Left renal pelvis (tissue), 4 donors: ENCODE data around the gene HPCAL1. TPM values are rescaled to one million over a fixed set of nuclear protein-coding genes. Genes with fewer than 3 reads are reported as not detected.
"Not testable (repeated sequence)": the region's sequence is repeated elsewhere in the genome, so short reads cannot be mapped to it uniquely, and the experiment has no call there.

ENCODE experiments used
- DNase-seq, 4 donors: peaks; one replicate each; pipeline ENCODE4 v3.0.0-alpha.2; 2013; ENCODE audit warnings: low read depth in 4 of 4, low spot score in 3 of 4
- polyA plus RNA-seq, 4 donors: library from polyadenylated mRNA; unstranded; fragments of 120-200 nt; gene quantifications; one replicate each; pipeline ENCODE4 v1.2.1, GENCODE V29; 2013; ENCODE audit not compliant: insufficient read length in 4 of 4

Gene HPCAL1
- polyA plus RNA-seq, 4 donors = 10.9 to 35.4 (median 23.2) TPM

DNA sequence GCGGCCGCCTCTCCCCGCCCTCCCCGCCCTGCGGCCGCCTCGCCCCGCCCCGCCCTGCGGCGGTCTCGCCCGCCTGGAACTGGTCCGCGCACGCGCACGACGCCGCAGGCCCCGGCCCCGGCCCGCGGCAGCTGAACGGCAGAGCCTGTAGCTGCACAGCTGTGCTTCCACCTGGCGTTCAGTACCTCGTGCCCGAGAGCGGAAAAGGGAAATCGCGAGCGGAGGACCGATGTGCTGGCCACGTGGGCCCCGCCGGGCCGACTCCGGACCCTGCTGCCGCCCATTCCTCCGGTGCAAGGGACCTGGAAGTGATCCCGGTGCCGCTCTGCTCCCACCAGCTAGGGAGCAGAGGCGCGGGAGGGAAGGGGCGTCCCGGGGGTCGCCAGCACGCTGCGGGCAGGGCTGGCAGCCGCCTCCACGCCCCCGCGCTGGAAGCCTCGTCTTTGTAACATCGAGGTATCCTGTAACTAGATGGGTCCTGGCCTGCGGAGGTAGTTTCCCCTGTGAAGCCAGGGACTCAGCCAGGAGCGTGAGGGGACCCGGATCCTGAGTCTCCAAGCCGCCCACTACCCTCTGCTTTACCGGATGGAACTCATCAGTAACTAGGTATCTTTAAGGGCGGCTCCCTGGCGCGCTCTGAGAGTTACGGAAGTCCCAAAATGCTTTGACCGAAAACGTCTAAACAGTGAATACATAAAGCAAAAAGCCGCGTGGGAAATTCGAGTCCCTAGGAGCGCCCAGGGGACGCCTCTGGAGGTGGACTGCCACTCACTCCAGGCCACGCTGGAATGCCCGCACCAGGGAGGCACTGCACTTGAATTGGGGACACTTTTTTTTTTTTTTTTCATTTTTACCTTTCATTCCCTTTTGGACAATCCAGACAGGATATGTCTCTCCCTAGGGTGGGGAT, 146.1 kb downstream of the HPCAL1 start:
- DNase-seq = peak; percentile 77 to 83 (median 79)

DNA sequence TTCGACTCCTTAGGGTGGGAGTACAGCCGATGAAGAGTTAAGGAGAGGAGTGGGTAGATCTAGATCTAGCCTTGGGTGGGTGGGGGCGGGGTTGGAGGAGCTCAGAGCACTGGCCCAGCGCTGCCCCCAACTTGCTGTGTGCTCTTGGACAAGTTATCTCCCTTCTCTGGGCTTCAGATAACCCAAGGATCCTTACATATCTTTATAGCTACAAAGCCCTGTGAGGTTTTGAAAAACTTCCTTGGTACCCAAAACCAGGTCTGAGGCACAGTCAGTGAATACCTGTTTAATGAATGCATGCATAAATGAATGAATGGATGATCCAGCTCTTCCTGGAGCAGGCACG, 146.8 kb downstream of the HPCAL1 start:
- DNase-seq = no peak

DNA sequence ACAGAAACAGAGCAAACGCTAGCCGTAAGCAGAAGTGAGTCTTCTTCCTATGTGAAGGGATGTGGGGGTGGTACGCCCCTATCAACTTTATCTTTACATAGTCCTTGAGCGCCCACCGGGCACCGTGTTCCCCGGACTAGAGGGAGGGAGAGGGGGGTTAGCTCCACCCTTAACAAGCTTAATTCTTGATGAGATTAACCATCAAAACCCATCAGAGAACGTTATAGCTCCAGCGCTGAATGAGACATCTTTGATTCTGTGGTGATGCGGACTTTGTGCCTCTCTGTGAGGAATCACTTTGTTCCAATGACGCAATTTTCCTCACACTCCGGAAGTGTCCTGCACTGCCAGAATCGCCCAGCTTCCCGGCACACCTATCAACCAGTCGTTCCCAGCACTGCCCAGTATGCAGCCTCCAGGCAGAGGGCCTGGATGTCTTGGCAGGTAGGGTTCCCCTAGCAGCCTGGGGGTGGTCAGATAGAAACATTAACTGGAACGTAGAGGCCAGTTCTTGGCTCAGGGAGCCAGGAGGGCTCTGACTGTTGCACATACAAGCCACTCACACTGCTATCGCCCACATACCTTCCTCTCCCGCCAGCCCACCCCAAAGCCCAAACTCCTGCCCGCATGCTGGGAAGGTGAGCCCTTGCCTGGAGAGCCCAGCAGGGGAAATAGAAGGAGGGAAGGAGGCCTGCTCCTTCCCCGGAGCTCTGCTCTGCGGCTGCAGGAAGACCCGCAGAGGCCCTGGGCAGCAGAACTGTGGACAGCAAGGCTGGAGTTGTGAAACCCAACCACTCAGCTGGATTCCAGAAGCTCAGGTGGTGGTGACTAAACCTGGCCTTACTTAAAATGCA, 147.4 kb downstream of the HPCAL1 start:
- no peak for DNase-seq

DNA sequence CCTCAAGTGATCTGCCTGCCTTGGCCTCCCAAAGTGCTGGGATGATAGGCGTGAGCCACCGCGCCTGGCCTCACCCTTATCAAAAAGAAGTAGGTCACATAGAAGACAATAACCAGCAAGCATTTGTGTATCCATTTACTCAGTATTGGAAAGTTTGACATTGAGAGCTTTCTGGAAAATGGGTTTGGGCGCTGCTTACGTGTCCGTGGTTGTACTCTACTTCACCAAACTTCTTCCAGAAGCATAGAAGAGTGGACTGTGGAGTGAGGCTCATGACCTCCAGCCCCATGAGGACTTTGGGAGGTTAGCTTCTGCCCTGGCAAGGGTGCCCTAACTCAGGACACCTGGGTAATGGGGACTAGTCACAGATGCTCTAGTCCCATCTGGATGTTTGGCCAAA, 149.1 kb downstream of the HPCAL1 start:
- no peak for DNase-seq

DNA sequence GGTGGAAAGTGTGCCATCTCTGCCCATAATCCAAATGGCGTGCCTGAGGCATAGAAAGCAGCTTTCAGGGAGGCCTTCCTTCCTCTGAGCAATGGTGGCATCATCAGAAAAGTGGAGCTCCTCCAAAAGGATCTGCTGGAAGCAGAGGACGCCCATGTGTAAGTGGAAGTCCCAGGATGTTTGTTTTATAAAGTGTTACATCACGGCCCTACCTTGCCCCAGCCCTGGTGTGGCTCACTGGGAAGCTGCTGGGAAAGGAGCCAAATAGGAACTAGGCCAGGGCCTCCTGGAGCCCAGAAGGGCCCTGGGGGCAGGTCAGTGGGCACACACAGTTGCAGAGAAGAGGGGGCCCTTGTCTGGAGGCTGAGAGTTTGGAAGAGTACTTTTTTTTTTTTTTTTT, 149.6 kb downstream of the HPCAL1 start:
- no peak for DNase-seq

DNA sequence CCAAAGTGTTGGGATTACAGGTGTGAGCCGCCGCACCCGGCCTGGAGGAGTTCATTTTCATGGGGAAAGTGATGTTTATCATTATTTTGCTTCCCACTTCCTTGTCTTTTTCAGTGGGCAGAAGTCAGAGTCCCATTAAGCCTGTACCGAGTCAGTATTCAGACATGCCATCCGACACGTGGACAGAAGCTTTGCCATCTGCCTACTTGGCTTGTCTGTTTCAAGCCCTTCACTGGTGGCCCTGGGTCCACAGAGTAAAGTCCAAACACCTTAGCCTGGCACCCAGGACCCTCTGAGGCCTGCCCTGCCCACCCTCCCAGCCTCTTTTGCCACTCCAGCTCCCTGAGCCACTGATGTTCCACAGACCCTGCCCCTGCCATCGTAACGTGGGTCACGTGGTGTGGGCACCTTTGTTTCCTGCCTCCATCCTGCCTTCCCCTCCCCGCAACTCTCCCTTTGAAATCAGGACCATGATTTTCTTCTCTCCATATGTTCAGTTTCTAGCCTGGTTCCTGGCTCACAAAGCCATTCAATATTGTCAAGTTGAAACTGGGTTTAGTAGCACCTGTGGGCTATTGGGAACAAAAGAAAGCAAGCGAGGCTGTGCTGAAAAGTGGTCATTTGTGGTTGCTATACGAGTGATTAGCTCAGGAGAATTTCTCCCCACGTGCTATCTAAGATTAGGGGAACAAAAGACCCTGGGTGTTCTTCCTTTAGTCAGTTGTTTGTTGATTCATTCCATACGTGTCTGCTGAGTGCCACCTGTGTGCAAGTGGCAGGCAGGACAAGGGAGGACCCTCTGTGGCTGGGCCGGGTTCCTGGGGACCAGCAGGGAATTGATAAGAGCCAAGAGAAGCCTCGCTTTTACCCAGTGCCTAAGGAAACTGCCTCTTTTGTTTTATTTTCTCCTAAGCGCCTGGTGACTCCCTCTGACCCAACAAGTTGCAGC, 150.5 kb downstream of the HPCAL1 start:
- DNase-seq = no peak

DNA sequence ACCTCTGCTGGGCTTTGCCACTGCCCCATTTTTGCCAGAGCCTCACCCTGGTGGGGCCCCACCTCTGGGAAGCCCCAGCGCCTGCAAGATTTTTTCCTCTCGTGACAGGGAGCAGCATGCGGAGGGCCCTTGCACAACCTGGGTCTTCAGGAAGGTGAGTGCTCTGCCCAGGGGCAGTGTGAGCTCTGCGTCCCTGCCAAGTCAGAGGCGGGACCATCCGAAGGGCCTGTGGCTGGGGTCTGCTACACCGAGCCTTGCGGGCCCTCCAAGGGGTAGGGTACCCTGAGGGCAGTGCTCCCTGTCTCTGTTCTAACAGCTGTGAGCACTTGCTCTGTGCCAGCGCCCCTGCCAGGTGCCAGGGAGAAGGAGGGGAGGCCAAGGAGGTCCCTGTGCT, 151.2 kb downstream of the HPCAL1 start:
- no peak for DNase-seq

DNA sequence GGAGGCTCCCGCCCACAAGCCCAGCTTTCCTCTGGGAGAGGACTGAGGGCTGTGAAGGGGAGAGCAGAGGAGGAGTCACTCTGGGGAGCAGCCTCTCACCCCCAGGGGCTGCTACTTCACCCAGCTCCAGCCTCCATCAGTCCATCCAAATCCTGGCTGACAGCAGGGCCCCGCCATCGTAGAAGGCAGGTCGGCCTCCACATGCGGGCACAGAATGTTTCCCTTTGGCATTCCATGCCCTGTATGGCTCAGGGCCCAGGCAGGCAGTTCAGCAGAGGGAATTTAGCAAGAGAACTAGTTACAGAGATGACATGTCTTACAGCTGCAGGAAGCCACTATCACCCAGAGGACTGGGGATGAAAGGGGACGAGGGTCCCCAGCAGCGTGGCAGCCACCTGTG, 151.8 kb downstream of the HPCAL1 start:
- no peak for DNase-seq

DNA sequence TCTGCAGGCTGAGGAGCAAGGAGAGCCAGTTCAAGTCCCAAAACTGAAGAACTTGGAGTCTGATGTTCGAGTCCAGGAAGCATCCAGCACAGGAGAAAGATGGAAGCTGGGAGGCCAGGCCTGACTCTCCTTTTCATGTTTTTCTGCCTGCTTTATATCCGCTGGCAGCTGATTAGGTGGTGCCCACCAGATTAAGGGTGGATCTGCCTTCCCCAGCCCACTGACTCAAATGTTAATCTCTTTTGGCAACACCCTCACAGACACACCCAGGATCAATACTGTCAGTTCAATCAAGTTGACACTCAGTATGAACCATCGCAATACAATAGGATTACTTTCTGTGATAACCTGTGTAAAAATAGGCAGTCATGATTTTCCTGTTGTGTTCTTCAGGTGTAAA, 154.5 kb downstream of the HPCAL1 start:
- DNase-seq = not testable (repeated sequence)

DNA sequence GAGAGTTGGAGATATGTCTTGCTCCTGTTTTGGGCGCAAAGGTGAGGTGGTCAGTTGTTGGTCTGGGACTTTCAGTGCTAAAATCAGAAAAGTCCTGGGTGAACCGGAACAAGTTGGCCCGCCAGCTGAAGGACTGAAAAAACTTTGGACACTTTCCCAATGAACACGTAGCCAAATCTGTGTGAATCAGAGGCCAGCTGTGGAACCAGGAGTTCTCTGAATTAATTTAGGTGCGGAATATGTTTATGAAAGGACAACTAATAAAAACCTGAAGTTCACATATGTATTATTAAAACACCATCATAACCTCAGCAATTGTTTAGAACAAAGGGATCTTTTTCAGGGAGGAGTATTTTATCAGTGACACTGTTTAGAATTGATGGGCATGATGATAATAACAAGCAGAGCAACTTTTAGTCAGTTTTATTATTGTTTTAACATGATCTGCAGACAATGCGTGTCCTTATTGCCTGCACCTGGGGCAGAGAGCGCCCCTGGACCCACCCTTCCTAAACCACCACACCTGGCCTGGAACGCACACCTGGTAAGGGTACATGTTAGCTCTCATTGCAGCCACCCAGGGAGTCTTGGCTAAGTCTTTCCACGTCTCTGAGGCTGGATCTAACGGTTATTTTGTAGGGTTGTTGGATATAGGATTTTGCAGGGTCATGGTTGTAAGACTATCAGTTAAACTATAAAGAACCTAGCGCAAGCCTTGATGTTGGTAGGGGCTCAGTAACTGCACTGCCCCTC, 155.3 kb downstream of the HPCAL1 start:
- no peak for DNase-seq

DNA sequence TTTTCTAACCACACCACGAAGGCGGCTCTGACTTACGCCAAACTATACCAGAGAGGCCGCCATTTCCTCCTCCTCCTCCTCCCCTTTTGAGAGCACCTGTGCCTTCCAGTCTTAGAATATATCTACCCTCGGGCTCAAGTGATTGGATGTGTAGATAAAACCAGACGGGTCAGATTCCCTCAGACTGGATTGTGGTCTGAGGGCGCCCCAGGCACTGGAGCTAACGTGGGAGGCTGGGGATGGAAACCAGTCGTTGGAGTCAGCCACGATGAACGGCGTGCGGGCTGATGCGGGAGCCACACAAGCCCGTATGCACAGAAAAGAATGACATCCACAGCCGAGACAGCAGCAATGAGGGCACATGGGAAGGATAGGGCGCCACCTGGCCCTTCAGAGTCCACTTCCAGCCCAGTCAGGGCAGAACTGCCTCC, 157.7 kb downstream of the HPCAL1 start:
- DNase-seq = no peak

DNA sequence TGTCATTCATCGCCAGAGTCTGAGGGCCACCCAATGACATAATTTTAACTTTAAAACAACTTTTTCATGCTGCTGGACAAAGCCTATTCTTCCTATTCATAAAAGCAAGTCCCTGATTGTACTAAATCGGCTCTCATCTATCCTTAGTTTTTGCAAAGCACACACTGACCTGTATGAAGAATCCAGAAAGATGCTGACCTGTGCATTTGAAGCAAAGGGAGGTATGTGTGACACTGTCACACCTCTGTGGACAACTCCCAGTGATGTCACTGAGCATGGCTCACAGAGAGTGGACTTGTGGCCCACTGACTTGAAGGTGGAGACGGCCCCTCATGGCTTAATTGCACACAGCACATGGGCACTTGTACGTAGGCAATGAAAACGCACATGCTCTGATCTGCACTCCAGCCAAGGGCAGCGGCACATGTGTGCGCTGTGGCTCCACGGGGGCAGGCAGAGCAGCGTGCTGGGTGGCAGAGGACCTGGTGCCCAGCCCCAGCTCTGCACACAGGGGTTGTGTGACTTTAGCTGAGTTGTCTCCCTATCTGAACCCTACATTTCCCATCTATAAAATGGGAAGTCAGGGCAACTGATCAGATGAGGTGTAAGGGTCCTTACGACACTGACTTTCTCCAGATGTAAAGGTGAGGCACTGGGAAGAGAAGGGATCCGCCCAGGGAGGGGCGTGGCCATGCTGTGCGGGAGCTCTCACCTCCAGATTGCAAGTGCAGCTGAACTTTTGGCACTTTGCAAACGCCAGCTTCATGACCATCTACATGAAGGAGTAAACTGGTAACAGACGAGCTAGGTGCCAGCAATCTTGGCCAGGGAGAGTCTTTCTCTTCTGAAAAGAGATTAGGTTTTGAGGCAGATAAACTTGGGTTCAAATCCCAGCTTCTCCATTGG, 159.7 kb downstream of the HPCAL1 start:
- no peak for DNase-seq

DNA sequence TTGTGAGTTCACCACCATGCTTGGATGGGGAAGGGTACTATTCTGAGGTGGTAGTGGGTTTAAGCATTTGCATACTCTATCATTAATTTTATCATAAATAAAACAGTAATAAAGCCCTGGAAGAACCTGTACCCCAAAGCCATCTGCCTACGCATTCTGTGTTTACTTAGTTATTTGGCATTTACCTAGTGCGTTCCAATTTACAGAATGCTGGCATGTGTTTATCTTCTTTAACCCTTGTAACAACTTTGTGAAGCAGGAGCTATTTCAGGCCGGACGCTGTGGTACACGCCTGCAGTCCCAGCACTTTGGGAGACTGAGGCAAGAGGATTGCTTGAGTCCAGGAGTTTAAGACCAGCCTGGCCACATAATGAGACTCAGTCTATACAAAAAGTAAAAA, 163.2 kb downstream of the HPCAL1 start:
- no peak for DNase-seq

DNA sequence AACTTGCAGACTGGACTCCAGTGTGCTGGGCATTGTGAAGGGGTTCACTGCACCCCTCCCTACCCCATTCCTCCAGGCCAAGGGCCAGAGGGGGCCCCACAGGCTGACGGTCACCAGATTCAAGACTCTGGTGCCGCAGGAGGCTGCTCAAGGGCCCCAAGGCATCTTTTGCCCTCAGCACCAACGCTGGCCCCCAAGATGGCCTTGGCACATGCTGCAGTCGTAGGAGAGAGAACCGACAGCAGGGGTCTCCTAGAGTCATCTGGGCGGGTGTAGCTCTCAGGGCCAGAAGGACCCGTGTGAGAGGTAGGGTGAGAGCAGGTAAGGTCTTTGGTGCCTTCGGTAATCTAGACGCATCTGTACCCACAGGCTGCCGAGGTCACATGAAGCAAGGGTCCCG, 164.1 kb downstream of the HPCAL1 start:
- no peak for DNase-seq

DNA sequence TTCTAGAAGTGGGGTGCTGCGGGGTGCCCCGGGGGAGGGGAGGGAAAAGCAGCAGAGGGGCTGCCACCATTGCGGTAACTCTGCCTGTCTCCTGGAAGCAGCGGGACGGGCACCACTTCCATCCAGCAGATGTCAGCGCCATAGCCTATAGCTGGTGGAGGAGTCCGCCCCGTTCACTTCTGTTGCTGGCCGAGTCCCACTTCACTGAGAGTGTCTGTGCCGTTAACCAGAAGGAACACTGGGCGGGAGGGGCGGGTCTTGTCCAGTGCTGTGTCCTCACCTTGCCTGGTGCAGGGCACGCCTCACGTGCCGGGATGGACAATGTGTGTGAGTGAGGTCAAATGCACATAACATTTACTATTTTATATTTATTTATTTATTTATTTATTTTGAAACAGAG, 164.7 kb downstream of the HPCAL1 start:
- no peak for DNase-seq

DNA sequence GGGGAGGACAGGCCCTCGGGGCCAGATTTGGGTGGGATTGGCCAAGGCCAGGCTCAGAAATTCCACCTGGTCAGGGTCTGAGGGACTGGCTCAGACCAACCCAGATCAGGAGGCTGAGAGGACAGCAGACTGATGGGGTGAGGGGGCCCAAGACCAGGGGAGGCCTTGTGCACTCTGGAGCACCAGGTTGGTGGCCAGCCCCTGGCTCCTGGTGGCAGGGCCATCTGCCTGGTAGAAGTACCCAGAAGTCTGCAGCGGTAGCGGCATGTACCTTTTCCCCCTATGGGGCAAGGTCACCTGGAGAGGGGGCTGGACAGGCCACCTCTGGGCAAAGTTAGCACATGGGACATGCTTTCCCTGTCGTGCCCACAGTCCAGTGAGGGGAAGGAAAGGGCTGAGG, 166.6 kb downstream of the HPCAL1 start:
- no peak for DNase-seq

DNA sequence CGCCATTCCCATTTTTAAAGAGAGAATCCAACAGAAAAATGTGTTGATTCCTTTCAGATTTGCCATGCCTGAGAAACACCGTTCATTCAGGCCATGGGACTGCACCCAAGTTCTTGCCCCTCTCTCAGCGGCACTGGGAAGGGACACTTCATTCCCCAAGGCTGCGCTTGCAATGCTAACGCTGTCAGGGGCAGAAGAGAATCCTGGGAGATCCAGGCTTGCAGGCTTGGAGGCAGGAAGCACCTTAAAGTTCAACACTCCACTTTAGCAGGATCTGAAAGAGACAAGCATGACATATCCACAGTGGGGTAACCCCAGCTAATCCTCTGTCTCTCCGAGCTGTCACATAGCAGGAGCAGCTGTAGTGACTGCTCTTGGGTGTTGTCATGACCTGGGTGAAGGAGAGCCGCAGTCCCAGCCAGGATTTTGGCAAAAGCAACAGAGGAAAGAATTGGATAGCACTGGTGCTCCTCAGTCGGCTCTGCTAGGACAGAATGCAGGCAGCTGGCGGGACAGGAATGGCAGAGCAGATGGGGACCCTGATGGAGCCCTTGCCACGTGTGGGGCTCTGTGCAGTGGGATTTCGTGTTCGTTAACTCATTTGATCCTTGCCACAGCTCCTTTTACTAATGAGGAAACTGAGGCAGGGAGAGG, 167.4 kb downstream of the HPCAL1 start:
- DNase-seq = no peak

DNA sequence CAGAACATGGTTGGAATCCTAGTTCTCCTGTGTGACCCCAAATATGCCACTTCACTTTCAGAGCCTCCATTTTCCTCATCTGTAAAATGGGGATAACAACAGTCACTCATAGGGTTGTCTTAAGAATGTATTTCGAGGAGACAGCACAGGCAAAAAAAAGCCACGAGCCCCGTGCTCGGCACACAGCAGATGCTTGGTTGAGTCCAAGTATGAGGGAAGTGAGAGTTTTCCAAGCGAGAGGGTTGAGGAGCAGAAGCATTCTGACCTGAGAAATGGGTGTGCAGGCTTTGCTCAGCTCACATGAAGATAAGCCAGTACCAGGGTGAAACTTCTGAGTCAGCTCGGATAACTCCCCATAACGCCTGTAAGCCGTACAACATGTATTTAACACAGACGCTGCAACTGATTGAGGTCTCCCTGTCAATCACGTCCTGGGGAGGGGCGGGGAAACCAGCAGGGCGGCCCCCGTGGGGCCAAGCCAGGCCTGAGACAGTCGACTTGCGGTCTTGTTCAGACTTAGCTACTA, 168.4 kb downstream of the HPCAL1 start:
- no peak for DNase-seq
